H9 (cell line): ENCODE measurements around the gene MAOA. TPM values are rescaled to one million over a fixed set of nuclear protein-coding genes. Genes with fewer than 3 reads are reported as not detected.

ENCODE experiments used
- DNase-seq: peaks from one replicate; pipeline ENCODE4 v3.0.0-alpha.2; 2017
- H2AFZ ChIP-seq: one replicate; pipeline ENCODE4 v1.6.1; 2013; ENCODE audit warnings: mild to moderate bottlenecking, low read length, control low read depth, moderate library complexity
- H2AK5ac ChIP-seq: 2 replicates; pipeline ENCODE4 v1.6.1; 2013; ENCODE audit warnings: low read length, control low read depth, mixed read lengths; ENCODE audit not compliant: insufficient read length
- H2BK120ac ChIP-seq: one replicate; pipeline ENCODE4 v1.6.1; 2013; ENCODE audit warnings: low read depth, mild to moderate bottlenecking, low read length, control low read depth, inconsistent platforms; ENCODE audit not compliant: poor library complexity, severe bottlenecking
- H2BK12ac ChIP-seq: 2 replicates; pipeline ENCODE4 v1.6.1; 2013; ENCODE audit warnings: low read length, control low read depth, mixed read lengths, low read depth; ENCODE audit not compliant: insufficient read length
- H2BK15ac ChIP-seq: 2 replicates; pipeline ENCODE4 v1.6.1; 2013; ENCODE audit warnings: low read depth, low read length, control low read depth
- H2BK20ac ChIP-seq: one replicate; pipeline ENCODE4 v1.6.1; 2013; ENCODE audit warnings: low read depth, mild to moderate bottlenecking, low read length, control low read depth, inconsistent platforms; ENCODE audit not compliant: poor library complexity, severe bottlenecking
- H2BK5ac ChIP-seq: 2 replicates; pipeline ENCODE4 v1.6.1; 2013; ENCODE audit warnings: low read length, control low read depth, mixed read lengths; ENCODE audit not compliant: insufficient read length
- H3K14ac ChIP-seq: 2 replicates; pipeline ENCODE4 v1.6.1; 2013; ENCODE audit warnings: low read length, control low read depth; ENCODE audit not compliant: insufficient read depth
- H3K18ac ChIP-seq: 2 replicates; pipeline ENCODE4 v1.6.1; 2013; ENCODE audit warnings: low read depth, mild to moderate bottlenecking, mixed read lengths, low read length, control low read depth; ENCODE audit not compliant: insufficient read length
- H3K23ac ChIP-seq: 2 replicates; pipeline ENCODE4 v1.6.1; 2013; ENCODE audit warnings: low read length, control low read depth, mixed read lengths, low read depth; ENCODE audit not compliant: insufficient read length
- H3K23me2 ChIP-seq: 2 replicates; pipeline ENCODE4 v1.6.1; 2013; ENCODE audit warnings: low read depth, mild to moderate bottlenecking, mixed read lengths, low read length, control low read depth; ENCODE audit not compliant: insufficient read length, poor library complexity, severe bottlenecking
- H3K27ac ChIP-seq: 2 replicates; pipeline ENCODE4 v1.5.1; 2013; ENCODE audit warnings: low read length, control low read depth, mixed read lengths, low read depth; ENCODE audit not compliant: insufficient read length
- H3K27me3 ChIP-seq: 2 replicates; pipeline ENCODE4 v1.6.1; 2013; ENCODE audit warnings: low read length, control low read depth, inconsistent platforms; ENCODE audit not compliant: insufficient read depth
- H3K4ac ChIP-seq: 2 replicates; pipeline ENCODE4 v1.6.1; 2013; ENCODE audit warnings: low read depth, mild to moderate bottlenecking, control low read depth, inconsistent platforms, low read length, moderate library complexity
- H3K4me1 ChIP-seq: 2 replicates; pipeline ENCODE4 v1.6.1; 2013; ENCODE audit warnings: low read length, control low read depth, inconsistent platforms; ENCODE audit not compliant: insufficient read depth
- H3K4me2 ChIP-seq: 2 replicates; pipeline ENCODE4 v1.6.1; 2013; ENCODE audit warnings: low read length, control low read depth, mixed read lengths; ENCODE audit not compliant: insufficient read length, insufficient read depth
- H3K56ac ChIP-seq: 2 replicates; pipeline ENCODE4 v1.6.1; 2013; ENCODE audit warnings: low read depth, mild to moderate bottlenecking, mixed read lengths, low read length, control low read depth; ENCODE audit not compliant: insufficient read length
- H3K79me1 ChIP-seq: 2 replicates; pipeline ENCODE4 v1.6.1; 2013; ENCODE audit warnings: low read depth, mild to moderate bottlenecking, moderate library complexity, low read length, control low read depth, inconsistent platforms; ENCODE audit not compliant: insufficient read depth, poor library complexity, severe bottlenecking
- H3K79me2 ChIP-seq: 2 replicates; pipeline ENCODE4 v1.6.1; 2013; ENCODE audit warnings: low read length, control low read depth, inconsistent platforms; ENCODE audit not compliant: insufficient read depth
- H3K9ac ChIP-seq: 2 replicates; pipeline ENCODE4 v1.6.1; 2013; ENCODE audit warnings: low read length, control low read depth, mixed read lengths; ENCODE audit not compliant: insufficient read length; ENCODE audit errors: extremely low read depth
- H3K9me3 ChIP-seq: one replicate; pipeline ENCODE4 v1.6.1; 2013; ENCODE audit warnings: low read depth, low read length, inconsistent platforms; ENCODE audit not compliant: control insufficient read depth
- H3T11ph ChIP-seq: one replicate; pipeline ENCODE4 v1.6.1; 2013; ENCODE audit warnings: mild to moderate bottlenecking, low read length, control low read depth, inconsistent platforms
- H4K20me1 ChIP-seq: one replicate; pipeline ENCODE4 v1.6.1; 2013; ENCODE audit not compliant: control insufficient read depth, insufficient read length, insufficient read depth
- H4K5ac ChIP-seq: 2 replicates; pipeline ENCODE4 v1.6.1; 2013; ENCODE audit warnings: low read depth, mild to moderate bottlenecking, mixed read lengths, low read length, control low read depth; ENCODE audit not compliant: insufficient read length
- H4K8ac ChIP-seq: replicated peaks from 2 replicates; pipeline ENCODE4 v1.6.1; 2013; ENCODE audit warnings: low read length, control low read depth, mixed read lengths, low read depth; ENCODE audit not compliant: insufficient read length
- H4K91ac ChIP-seq: 2 replicates; pipeline ENCODE4 v1.6.1; 2013; ENCODE audit warnings: low read depth, mild to moderate bottlenecking, moderate library complexity, mixed read lengths, low read length, control low read depth; ENCODE audit not compliant: insufficient read length
- H3K27ac Mint-ChIP-seq, 3 experiments: 2 replicates in 2 of 3; 3 replicates in 1 of 3; pipeline ENCODE4 v1.8.0; 2020 to 2021; ENCODE audit warnings: mixed read lengths in 3 of 3, mild to moderate bottlenecking in 1 of 3, moderate library complexity in 1 of 3
- H3K27me3 Mint-ChIP-seq: 2 replicates; pipeline ENCODE4 v1.8.0; 2021; ENCODE audit warnings: low read depth, mild to moderate bottlenecking, moderate library complexity, mixed read lengths
- H3K36me3 Mint-ChIP-seq, 3 experiments: 2 replicates in 2 of 3; 3 replicates in 1 of 3; pipeline ENCODE4 v1.8.0; 2020 to 2021; ENCODE audit warnings: low read depth in 3 of 3, mixed read lengths in 3 of 3; ENCODE audit not compliant: insufficient read depth in 1 of 3
- H3K4me1 Mint-ChIP-seq, 2 experiments: 2 replicates each; pipeline ENCODE4 v1.8.0; 2020; ENCODE audit warnings: mixed read lengths in 2 of 2
- H3K4me3 Mint-ChIP-seq, 2 experiments: 2 replicates in 1 of 2; 3 replicates in 1 of 2; pipeline ENCODE4 v1.8.0; 2020 to 2021; ENCODE audit warnings: mild to moderate bottlenecking in 2 of 2, mixed read lengths in 2 of 2, moderate library complexity in 1 of 2
- H3K9me3 Mint-ChIP-seq, 2 experiments: 2 replicates in 1 of 2; 3 replicates in 1 of 2; pipeline ENCODE4 v1.8.0; 2020; ENCODE audit warnings: mild to moderate bottlenecking in 2 of 2, mixed read lengths in 2 of 2, moderate library complexity in 1 of 2
- WGBS: extraction: QIAGEN DNeasy Blood & Tissue Kit; methylation state at CpG from one replicate; pipeline ENCODE4 v1.1.7; 2013; ENCODE audit warnings: missing lambda C conversion rate, low lambda C conversion rate, mixed read lengths; ENCODE audit not compliant: insufficient read length; ENCODE audit errors: extremely low coverage; 5-methylcytosine and 5-hydroxymethylcytosine counted together
- total RNA-seq: library from RNA; stranded (reverse); gene quantifications from 2 replicates; pipeline ENCODE4 v1.2.1, GENCODE V29; 2021
- TF ChIP-seq, protein P1 (sequence below): fragments of 200-600 bp; sonication (generic); conservative IDR thresholded peaks from 3 replicates; pipeline ENCODE4 v1.8.0; 2021; ENCODE audit warnings: antibody characterized with exemption, mild to moderate bottlenecking

The MAOA gene
- total RNA-seq, 1 experiment from 2014 or later, result 0.28 TPM

DNA sequence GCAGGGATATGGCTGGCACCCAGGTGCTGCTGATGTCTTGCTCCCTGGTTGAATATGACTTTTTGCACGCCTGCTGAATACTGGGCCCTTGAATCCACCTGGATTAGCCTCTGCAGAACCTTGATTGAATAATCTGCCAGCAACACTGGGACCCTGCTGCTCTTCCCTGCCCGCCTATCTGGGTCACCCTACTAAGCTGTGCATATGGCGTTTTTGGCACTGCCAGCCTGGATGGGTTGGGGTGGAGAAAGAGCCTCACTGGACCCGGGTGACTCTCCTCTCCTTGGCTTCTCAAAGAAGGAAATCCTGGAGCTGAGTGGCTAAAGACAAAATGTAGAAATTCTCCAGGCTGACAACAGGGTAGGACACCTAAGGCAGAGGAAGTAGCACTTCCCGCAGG, 100.0 kb downstream of the MAOA start:
- no peaks in the 10 kb centered on the region; the same call in 1 of the 2 replicates for H3K27me3 Mint-ChIP-seq

More for the DNA sequence above, 100.0 kb downstream of the MAOA start:
- H3K23ac ChIP-seq, result no peak overlapping the region
- no peak overlapping the region for H4K5ac ChIP-seq
- H4K20me1 ChIP-seq, result no peaks in the 10 kb centered on the region
- H3K4me1 Mint-ChIP-seq, result no peaks in the 10 kb centered on the region
- no peak overlapping the region for H2BK20ac ChIP-seq
- H4K8ac ChIP-seq, result no peak overlapping the region
- no peak overlapping the region for H3K56ac ChIP-seq
- H3K4me1 ChIP-seq, result no peaks in the 10 kb centered on the region
- H3K9me3 ChIP-seq, result no peaks in the 10 kb centered on the region
- H3K23me2 ChIP-seq, result no peaks in the 10 kb centered on the region
- TF ChIP-seq, protein P1, sequence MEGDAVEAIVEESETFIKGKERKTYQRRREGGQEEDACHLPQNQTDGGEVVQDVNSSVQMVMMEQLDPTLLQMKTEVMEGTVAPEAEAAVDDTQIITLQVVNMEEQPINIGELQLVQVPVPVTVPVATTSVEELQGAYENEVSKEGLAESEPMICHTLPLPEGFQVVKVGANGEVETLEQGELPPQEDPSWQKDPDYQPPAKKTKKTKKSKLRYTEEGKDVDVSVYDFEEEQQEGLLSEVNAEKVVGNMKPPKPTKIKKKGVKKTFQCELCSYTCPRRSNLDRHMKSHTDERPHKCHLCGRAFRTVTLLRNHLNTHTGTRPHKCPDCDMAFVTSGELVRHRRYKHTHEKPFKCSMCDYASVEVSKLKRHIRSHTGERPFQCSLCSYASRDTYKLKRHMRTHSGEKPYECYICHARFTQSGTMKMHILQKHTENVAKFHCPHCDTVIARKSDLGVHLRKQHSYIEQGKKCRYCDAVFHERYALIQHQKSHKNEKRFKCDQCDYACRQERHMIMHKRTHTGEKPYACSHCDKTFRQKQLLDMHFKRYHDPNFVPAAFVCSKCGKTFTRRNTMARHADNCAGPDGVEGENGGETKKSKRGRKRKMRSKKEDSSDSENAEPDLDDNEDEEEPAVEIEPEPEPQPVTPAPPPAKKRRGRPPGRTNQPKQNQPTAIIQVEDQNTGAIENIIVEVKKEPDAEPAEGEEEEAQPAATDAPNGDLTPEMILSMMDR, result no peak
- H2BK5ac ChIP-seq, result no peak overlapping the region
- H4K91ac ChIP-seq, result no peak overlapping the region
- no peak overlapping the region for H3K4me3 Mint-ChIP-seq
- H3K18ac ChIP-seq, result no peak overlapping the region
- no peak overlapping the region for H2BK12ac ChIP-seq
- DNase-seq, result no peak
- peaks cover 0 to 2% (median 0%) of the 10 kb centered on the region in 3 experiments; a peak in 2 of 7 replicates for H3K36me3 Mint-ChIP-seq
- no peak overlapping the region for H3K9ac ChIP-seq
- no peak overlapping the region for H3K14ac ChIP-seq
- H3K4me2 ChIP-seq, result no peak overlapping the region
- H3K79me1 ChIP-seq, result no peaks in the 10 kb centered on the region
- WGBS, result no CpG with 5 or more reads among the region's 5 CpGs
- H2AFZ ChIP-seq, result no peak overlapping the region
- H3K79me2 ChIP-seq, result no peaks in the 10 kb centered on the region
- no peak overlapping the region for H3K27ac ChIP-seq
- no peak overlapping the region for H3K4ac ChIP-seq
- peaks cover 55 to 79% of the 10 kb centered on the region in 2 experiments for H3K9me3 Mint-ChIP-seq
- no peak overlapping the region for H3K27ac Mint-ChIP-seq
- no peak overlapping the region for H2BK120ac ChIP-seq
- H2AK5ac ChIP-seq, result no peak overlapping the region
- no peak overlapping the region for H3T11ph ChIP-seq
- no peaks in the 10 kb centered on the region for H3K27me3 ChIP-seq
- no peak overlapping the region for H2BK15ac ChIP-seq
